RCC 7860 (cell line): ENCODE results near the gene HUS1.
A peak's percentile ranks its signal among the peaks of the same experiment; 100 is the strongest.
"Not testable (repeated sequence)": the region's sequence is repeated elsewhere in the genome, so short reads cannot be mapped to it uniquely, and the experiment has no call there.

ENCODE experiments used
- DNase-seq: peaks from one replicate; pipeline ENCODE4 v3.0.0-alpha.2; 2015; ENCODE audit warnings: low spot score
- FAIRE-seq: peaks from 2 replicates; lab custom pipeline; 2012; peaks lifted over from hg19 to GRCh38; lab: Jason Lieb, UNC

Gene HUS1

DNA sequence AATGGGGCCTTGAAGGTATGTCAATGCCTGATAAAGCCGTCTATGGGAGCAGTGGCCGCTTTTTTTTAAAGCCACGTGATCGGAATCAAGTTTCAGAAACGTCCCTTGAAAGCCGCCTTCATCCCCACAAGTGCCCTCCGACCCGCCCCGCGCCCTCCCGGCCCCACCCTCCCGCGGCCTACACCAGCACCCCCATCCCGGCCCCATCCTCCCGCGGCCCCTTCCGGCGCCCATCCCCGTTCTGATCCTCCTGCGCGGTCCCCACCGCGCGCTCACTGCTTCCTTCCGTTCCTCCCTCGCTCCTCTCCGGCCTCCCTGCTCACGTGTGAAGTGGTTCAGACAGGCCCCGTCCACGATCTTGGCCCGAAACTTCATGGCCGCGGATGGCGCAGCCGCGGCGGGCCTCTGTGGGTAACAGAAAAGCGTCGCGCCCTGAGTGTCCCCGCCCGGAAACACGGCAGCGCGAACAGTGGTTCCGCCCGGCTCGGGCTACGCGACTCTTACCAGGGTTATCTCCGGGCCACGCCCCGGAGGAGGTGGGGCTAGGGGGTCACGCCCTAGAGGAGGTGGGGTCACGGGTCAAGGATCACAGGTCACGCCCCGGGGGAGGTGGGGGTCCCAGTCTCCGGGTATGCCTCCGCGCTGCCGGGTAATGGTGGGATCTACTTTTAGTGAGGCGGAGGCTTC is at the start of gene HUS1:
Gene HUS1, minus strand, starts transcription at position 471 of the 687 bp plus-strand sequence. Its CDS starts 96 bp downstream, at position 375.
- DNase-seq: peak; percentile 72
- FAIRE-seq: no peak

GRCh38 chr7:48028938-48029337 is 49.5 kb upstream of the HUS1 start, which contains the start of gene SUN3:
SUN3 (minus strand) TSS chr7:48029107; CDS start chr7:48028938, 169 bp downstream.
- no peak for FAIRE-seq
- no peak for DNase-seq

GRCh38 chr7:48025624-48026023 is 46.2 kb upstream of the HUS1 start:
- peak; percentile 62 for FAIRE-seq
- no peak for DNase-seq

GRCh38 chr7:48017674-48018073 is 38.3 kb upstream of the HUS1 start:
- FAIRE-seq (no peak), DNase-seq (no peak)

- FAIRE-seq: no peak
Observed at GRCh38 chr7:48016641-48017040, 37.2 kb upstream of the HUS1 start.

DNA sequence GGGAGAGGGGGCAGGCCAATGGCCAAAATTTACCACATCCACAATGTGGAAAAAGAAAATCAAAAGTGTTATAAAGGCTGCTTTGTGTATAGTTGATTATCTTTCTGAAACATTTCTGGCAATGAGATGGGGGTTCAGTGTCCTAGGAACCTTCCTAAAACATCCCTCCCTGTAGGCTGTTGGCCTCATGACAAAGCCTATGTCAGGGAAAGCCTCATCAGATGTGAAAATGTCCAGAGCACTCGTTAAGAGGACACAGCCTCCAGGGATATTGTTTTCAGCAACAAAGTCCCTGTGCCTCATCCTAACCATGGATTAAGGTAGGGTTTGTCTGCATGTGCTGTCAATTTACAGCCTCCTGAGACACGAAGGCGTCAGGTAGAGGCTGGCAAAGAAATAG is 32.5 kb upstream of the HUS1 start:
- FAIRE-seq (no peak), DNase-seq (no peak)

More at GRCh38 chr7:48016641-48017040, 37.2 kb upstream of the HUS1 start:
- DNase-seq: no peak

GRCh38 chr7:48011323-48011722 is 31.9 kb upstream of the HUS1 start:
- no peak for DNase-seq
- FAIRE-seq: no peak

DNA sequence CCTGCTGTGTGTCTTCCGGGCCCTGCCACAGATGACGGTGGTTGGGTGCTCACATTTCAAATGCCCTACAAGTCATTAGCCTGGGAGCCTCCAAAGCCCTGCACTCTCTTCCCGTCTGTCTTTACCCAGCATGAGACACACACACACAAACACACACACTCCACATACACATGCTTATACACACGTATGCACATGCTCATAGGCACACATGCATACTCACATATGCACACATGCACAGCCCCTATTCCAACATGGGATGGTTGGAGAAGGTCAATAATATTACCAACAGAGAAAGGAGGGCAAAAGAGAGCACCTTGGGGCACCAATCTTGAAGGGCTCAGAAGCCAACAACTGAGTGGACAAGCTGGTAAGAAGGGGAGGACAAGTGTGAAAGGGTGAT is 30.5 kb upstream of the HUS1 start:
- DNase-seq: no peak
- no peak for FAIRE-seq

GRCh38 chr7:48009257-48009656 is 29.8 kb upstream of the HUS1 start:
- DNase-seq (no peak), FAIRE-seq (no peak)

DNA sequence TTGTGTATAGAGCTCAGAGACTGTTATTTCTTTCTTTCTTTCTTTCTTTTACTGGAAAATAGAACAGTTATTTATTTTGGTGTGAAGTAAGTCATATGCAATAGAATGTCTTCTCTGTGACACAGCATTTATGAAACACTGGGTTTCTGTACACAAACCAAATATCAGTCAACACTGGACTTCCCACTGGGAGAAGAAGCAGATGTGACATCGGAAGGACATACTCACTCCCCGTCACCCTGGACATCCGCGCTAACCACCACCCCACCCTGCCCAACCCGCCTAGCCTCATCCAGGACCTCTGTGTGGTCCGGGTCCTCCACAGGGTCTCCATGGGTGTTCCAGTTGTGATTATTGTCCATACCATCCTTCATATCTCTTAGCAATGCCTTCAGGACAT is 27.5 kb upstream of the HUS1 start:
- no peak for DNase-seq
- no peak for FAIRE-seq

DNA sequence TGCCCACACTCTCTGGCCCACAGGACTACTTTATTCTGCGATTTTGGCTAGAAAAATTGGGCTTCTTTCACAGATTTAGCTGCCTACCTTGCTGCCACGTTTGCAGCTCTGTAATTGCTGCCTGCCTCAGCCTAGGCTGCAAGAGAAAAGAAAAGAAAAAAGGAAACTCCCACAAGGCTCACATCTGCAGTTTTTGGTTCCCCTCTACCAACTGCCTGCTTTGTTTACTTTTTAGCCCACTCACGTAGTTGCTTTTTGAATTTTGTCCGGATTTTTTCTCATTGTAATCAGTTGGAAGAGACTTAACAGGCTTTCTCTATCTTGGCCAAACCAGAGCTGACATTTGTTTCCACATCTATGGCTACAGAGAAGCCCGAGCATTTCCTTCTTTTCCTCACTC is 25.2 kb upstream of the HUS1 start:
- FAIRE-seq (no peak), DNase-seq (no peak)

DNA sequence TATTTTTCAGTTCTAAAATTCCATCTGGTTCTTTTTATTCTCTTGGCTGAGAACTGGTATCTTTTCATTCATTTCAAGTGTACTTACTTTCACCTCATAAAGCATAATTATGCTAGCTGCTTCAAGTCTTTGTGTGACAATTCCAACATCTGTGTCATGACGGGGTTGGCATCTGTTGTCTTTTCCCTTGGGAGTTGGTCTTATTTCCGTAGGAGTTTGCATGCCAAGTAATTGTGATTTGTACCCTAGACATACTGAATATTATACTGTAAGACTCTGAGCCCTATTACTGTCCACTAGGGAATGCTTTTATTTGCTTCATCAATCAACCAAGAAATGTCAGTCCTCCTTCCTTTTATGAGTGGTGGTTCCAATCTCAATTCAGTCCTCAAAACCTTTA is 24.6 kb upstream of the HUS1 start:
- FAIRE-seq (no peak), DNase-seq (no peak)

- FAIRE-seq (peak; percentile 50), DNase-seq (peak; percentile 60)
Observed at GRCh38 chr7:48000164-48000563, 20.7 kb upstream of the HUS1 start.

DNA sequence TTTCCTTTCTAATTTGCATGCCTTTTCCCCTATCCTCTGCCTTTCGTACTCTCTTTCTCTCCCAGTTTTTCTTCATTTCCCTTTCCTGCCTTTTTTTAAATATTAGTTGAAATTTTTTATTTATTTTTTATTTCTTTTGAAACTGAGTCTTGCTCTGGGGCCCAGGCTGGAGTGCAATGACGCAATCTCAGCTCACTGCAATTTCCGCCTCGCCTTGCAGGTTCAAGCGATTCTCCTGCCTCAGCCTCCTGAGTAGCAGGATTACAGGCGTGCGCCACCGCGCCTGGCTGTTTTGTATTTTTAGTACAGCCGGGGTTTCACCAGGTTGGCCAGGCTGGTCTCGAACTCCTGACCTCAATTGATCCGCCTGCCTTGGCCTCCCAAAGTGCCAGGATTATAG is 20.0 kb upstream of the HUS1 start:
- DNase-seq (no peak), FAIRE-seq (no peak)

DNA sequence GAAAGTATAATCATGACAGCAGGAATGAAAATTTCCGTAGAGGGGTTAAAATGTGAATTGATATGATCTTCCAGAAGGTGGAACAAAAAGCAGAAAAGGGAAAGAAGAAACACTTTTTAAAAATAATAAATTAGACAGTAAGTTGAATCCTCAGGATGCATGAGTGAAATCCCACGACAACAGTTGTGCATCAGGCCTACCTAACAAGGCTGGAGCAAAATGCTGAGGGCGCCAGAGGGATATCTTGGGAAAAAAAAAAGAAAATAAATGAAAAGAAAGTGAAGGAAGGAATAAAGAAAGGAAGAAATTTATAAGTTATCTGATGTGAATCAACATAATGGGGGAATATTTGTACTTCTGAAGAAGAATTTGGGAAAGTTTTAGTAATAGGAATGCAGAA is 13.0 kb upstream of the HUS1 start:
- FAIRE-seq: no peak

GRCh38 chr7:47991741-47992311 is 12.4 kb upstream of the HUS1 start:
- FAIRE-seq: no peak

More for the DNA sequence above, 13.0 kb upstream of the HUS1 start:
- DNase-seq: no peak

GRCh38 chr7:47991270-47991669 is 11.9 kb upstream of the HUS1 start:
- no peak for FAIRE-seq
- no peak for DNase-seq

More at GRCh38 chr7:47991741-47992311, 12.4 kb upstream of the HUS1 start:
- peak; percentile 54 for DNase-seq

GRCh38 chr7:47990592-47990991 is 11.2 kb upstream of the HUS1 start:
- FAIRE-seq (no peak), DNase-seq (no peak)

DNA sequence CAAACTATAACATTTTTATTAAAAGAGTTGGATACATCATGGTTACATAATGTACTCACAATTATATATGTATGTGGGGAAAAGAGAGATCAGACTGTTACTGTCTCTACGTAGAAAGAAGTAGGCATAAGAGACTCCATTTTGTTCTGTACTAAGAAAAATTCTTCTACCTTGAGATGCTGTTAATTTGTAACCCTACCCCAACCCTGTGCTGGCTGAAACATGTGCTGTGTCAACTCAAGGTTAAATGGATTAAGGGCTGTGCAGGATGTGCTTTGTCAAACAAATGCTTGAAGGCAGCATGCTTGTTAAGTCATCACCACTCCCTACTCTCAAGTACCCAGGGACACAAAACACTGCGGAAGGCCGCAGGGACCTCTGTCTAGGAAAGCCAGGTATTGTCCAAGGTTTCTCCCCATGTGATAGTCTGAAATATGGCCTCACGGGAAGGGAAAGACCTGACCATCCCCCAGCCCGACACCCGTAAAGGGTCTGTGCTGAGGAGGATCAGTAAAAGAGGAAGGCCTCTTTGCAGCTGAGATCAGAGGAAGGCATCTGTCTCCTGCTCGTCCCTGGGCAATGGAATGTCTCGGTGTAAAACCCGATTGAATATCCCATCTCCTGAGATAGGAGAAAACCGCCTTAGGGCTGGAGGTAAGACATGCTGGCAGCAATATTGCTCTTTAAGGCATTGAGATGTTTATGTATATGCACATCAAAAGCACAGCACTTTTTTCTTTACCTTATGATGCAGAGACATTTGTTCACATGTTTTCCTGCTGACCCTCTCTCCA is 10.4 kb upstream of the HUS1 start:
- not testable (repeated sequence) for FAIRE-seq, DNase-seq

- no peak for FAIRE-seq
Observed at GRCh38 chr7:47988496-47989386, 9.3 kb upstream of the HUS1 start.

GRCh38 chr7:47982610-47983009 is 3.2 kb upstream of the HUS1 start:
- FAIRE-seq (no peak), DNase-seq (no peak)

More at GRCh38 chr7:47988496-47989386, 9.3 kb upstream of the HUS1 start:
- DNase-seq: no peak
